NT2/D1 (cell line): ENCODE measurements around the gene ATP1B1.

Source experiments
- SUZ12 ChIP-seq: IDR thresholded peaks from 2 replicates; pipeline ENCODE4 v1.6.1; 2011; ENCODE audit not compliant: insufficient read length, insufficient read depth; ENCODE audit errors: extremely low read depth
- YY1 ChIP-seq: IDR thresholded peaks from 2 replicates; pipeline ENCODE4 v1.6.1; 2011; ENCODE audit not compliant: insufficient read length, insufficient read depth
- ZNF274 ChIP-seq: IDR thresholded peaks from 2 replicates; pipeline ENCODE4 v1.6.1; 2011; ENCODE audit warnings: mild to moderate bottlenecking, low read depth, low read length

DNA sequence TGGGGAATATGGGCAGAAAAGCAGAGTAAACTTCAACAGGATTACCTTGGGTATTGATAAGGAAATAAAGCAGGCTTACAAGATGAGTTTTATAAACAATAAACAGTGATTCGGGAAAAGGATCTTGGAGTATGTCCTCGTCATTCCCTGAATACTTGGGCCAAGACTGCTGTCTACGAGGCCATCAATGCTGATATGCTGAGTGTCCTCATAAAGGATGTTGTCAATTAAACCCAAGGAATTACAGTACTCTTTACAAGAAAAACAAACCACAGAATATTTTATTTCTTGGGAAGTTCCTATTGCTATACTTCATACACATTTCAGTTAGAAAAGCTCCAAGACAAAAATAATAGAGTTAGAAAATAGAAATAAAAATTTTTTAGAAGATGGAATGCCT is 34.9 kb downstream of the ATP1B1 start:
- TF ChIP-seq YY1 (no peak), SUZ12 (no peak), ZNF274 (no peak)
